Osteoblast (primary cell): ENCODE results near the gene PHLDB2. TPM values are rescaled to one million over a fixed set of nuclear protein-coding genes. Genes with fewer than 3 reads are reported as not detected.

ENCODE experiments used
- DNase-seq: peaks from one replicate; pipeline ENCODE4 v3.0.0; 2011; ENCODE audit warnings: low spot score, mixed read lengths; ENCODE audit not compliant: insufficient read length; ENCODE audit errors: missing footprints
- H2AFZ ChIP-seq: 2 replicates; pipeline ENCODE4 v1.6.0; 2011; ENCODE audit warnings: mild to moderate bottlenecking, low read length
- H3K27ac ChIP-seq: 2 replicates; pipeline ENCODE4 v1.5.1; 2011; ENCODE audit warnings: mild to moderate bottlenecking, low read depth, low read length, moderate library complexity
- H3K27me3 ChIP-seq: 2 replicates; pipeline ENCODE4 v1.6.0; 2012; ENCODE audit warnings: mild to moderate bottlenecking, control low read depth, inconsistent platforms, low read length, moderate library complexity; ENCODE audit not compliant: insufficient read depth
- H3K36me3 ChIP-seq: 2 replicates; pipeline ENCODE4 v1.5.1; 2011; ENCODE audit warnings: mild to moderate bottlenecking, low read length, control low read depth, moderate library complexity; ENCODE audit not compliant: insufficient read depth
- H3K4me1 ChIP-seq: 2 replicates; pipeline ENCODE4 v1.5.1; 2011; ENCODE audit warnings: mild to moderate bottlenecking, low read length, control low read depth, moderate library complexity; ENCODE audit not compliant: insufficient read depth
- H3K4me2 ChIP-seq: 2 replicates; pipeline ENCODE4 v1.6.0; 2011; ENCODE audit warnings: mild to moderate bottlenecking, low read length; ENCODE audit not compliant: insufficient read depth
- H3K4me3 ChIP-seq: fragments of 200-600 bp; sonication (generic); 3 replicates; pipeline ENCODE4 v1.5.1; 2012; ENCODE audit warnings: mild to moderate bottlenecking, low read length, inconsistent platforms; ENCODE audit not compliant: insufficient read depth
- H3K79me2 ChIP-seq: 2 replicates; pipeline ENCODE4 v1.6.0; 2012; ENCODE audit warnings: mild to moderate bottlenecking, low read length, control low read depth, inconsistent platforms; ENCODE audit not compliant: insufficient read depth
- H3K9me3 ChIP-seq: 2 replicates; pipeline ENCODE4 v1.5.1; 2011; ENCODE audit warnings: low read depth, low read length, control low read depth
- H4K20me1 ChIP-seq: 2 replicates; pipeline ENCODE4 v1.6.0; 2012; ENCODE audit warnings: mild to moderate bottlenecking, low read length, control low read depth; ENCODE audit not compliant: insufficient read depth
- total RNA-seq: library from RNA; depleted of rRNA; stranded (reverse); fragments of >200 nt; gene quantifications from 2 replicates; pipeline ENCODE4 v1.2.3, GENCODE V29; 2012
- TF ChIP-seq, protein P1 (sequence below): IDR thresholded peaks from 2 replicates; pipeline ENCODE4 v1.5.1; 2011; ENCODE audit warnings: mild to moderate bottlenecking, low read depth, low read length, moderate library complexity; ENCODE audit errors: extremely low read depth

PHLDB2 gene
- total RNA-seq, 1 donor = 107 TPM

DNA sequence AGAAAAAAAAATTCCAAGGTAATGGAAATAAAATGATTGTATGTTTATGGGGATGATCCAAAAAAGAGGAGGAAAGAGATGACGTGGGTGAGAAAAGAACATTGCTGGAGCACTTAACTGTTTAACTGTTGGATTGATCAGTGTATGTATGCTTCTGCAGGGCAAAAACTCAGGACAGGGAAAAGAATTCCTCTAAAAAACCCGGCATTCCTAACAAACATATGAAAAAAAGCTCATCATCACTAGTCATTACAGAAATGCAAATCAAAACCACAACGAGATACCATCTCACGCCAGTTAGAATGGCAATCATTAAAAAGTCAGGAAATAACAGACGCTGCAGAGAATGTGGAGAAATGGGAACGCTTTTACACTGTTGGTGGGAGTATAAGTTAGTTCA, 1.6 kb upstream of the PHLDB2 start:
- Histone ChIP-seq H3K27me3 (no peaks in the 10 kb centered on the region), H3K4me2 (no peak overlapping the region), H3K9me3 (no peaks in the 10 kb centered on the region), H3K36me3 (peaks cover 4% of the 10 kb centered on the region), H3K4me1 (peaks cover 8% of the 10 kb centered on the region), H4K20me1 (no peaks in the 10 kb centered on the region), H3K79me2 (peaks cover 39% of the 10 kb centered on the region), H3K27ac (no peak overlapping the region), H3K4me3 (no peak overlapping the region), H2AFZ (no peak overlapping the region)
- DNase-seq = no peak
- TF ChIP-seq, protein P1, sequence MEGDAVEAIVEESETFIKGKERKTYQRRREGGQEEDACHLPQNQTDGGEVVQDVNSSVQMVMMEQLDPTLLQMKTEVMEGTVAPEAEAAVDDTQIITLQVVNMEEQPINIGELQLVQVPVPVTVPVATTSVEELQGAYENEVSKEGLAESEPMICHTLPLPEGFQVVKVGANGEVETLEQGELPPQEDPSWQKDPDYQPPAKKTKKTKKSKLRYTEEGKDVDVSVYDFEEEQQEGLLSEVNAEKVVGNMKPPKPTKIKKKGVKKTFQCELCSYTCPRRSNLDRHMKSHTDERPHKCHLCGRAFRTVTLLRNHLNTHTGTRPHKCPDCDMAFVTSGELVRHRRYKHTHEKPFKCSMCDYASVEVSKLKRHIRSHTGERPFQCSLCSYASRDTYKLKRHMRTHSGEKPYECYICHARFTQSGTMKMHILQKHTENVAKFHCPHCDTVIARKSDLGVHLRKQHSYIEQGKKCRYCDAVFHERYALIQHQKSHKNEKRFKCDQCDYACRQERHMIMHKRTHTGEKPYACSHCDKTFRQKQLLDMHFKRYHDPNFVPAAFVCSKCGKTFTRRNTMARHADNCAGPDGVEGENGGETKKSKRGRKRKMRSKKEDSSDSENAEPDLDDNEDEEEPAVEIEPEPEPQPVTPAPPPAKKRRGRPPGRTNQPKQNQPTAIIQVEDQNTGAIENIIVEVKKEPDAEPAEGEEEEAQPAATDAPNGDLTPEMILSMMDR = no peak

GRCh38 chr3:111858642-111859041, 423 bp upstream of the PHLDB2 start:
- TF ChIP-seq, protein P1 = no peak
- Histone ChIP-seq H2AFZ (peak overlapping the region; percentile 39), H3K27ac (peak overlapping the region; percentile 91), H3K9me3 (no peaks in the 10 kb centered on the region), H3K27me3 (no peaks in the 10 kb centered on the region), H3K79me2 (peaks cover 50% of the 10 kb centered on the region), H3K36me3 (peaks cover 4% of the 10 kb centered on the region), H4K20me1 (no peaks in the 10 kb centered on the region), H3K4me2 (peak overlapping the region; percentile 92), H3K4me1 (peaks cover 18% of the 10 kb centered on the region), H3K4me3 (peak overlapping the region; percentile 85)
- no peak for DNase-seq

DNA sequence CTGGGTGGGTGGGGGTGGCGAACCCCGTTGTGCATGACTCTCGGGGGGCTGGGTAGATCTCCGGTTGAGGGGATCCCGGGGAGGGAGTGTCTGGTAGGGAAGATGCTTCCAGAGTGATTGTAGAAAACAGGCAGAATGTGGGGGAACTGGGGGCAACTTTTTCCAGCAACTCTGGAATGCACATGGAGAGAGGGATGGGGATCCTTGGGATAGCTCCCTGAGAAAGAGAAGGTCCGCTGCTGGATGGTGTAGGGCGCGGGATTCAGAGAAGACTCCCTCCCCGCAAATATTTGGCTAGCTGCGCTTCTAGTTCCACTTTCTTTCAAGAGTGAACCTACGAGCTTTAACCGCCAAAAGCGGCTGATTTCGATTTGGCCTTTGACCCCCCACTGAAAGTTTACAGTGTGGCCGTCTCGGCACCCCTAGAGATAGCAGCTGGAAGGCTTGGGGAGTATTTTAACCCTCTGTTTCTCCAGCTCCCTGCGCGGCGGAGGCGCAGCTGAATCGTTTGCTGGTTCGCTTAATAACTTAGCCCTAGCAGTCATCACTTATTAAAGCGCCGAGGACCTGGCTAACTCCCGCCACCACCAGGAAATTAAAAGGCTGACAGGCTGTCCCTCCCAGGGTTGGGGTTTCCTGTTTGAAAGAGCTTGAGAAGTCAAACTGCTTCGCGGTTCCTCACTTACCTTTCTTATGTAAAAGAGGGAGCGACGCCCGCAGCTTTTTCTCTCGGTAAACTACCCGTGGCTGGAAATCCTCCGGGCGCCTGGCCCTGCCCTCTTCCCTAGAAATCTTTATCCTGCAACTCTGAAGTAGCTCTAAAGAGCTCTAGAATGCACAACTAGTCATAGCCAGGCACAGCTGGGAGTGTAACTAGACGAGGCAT, 1.2 kb downstream of the PHLDB2 start:
- Histone ChIP-seq H3K79me2 (peaks cover 62% of the 10 kb centered on the region), H4K20me1 (no peaks in the 10 kb centered on the region), H3K27me3 (no peaks in the 10 kb centered on the region), H3K4me3 (peak overlapping the region; percentile 85), H3K4me2 (peak overlapping the region; percentile 92), H3K9me3 (no peaks in the 10 kb centered on the region), H3K27ac (peak overlapping the region; percentile 91), H2AFZ (no peak overlapping the region), H3K36me3 (peaks cover 4% of the 10 kb centered on the region), H3K4me1 (peaks cover 32% of the 10 kb centered on the region)
- TF ChIP-seq, protein P1 = peak; percentile 58
- DNase-seq = peak; percentile 79

GRCh38 chr3:111861391-111861790, 2.3 kb downstream of the PHLDB2 start:
- H3K27me3 ChIP-seq = no peaks in the 10 kb centered on the region
- H3K36me3 ChIP-seq = peaks cover 7% of the 10 kb centered on the region
- H3K4me2 ChIP-seq = peak overlapping the region; percentile 92
- no peaks in the 10 kb centered on the region for H4K20me1 ChIP-seq
- H3K4me1 ChIP-seq = peaks cover 42% of the 10 kb centered on the region
- H3K9me3 ChIP-seq = no peaks in the 10 kb centered on the region
- peaks cover 67% of the 10 kb centered on the region for H3K79me2 ChIP-seq
- TF ChIP-seq, protein P1 = no peak
- no peak overlapping the region for H2AFZ ChIP-seq
- DNase-seq = peak; percentile 52
- H3K4me3 ChIP-seq = peak overlapping the region; percentile 85
- peak overlapping the region; percentile 91 for H3K27ac ChIP-seq
